DOHH2 (cell line): ENCODE data around the gene KIAA1671.

Source experiments
- EZH2phosphoT487 ChIP-seq: fragments of 200-600 bp; sonication (generic); IDR thresholded peaks from 2 replicates; pipeline ENCODE4 v1.6.1; 2017; ENCODE audit warnings: borderline replicate concordance, mild to moderate bottlenecking, antibody characterized with exemption, low read length, moderate library complexity, mixed read lengths
- TF ChIP-seq, protein P1 (sequence below): fragments of 200-600 bp; sonication (generic); IDR thresholded peaks from one replicate; pipeline ENCODE4 v1.5.1; 2014; ENCODE audit warnings: antibody characterized with exemption, mild to moderate bottlenecking, low read depth, low read length; ENCODE audit not compliant: poor library complexity, severe bottlenecking

- TF ChIP-seq, protein P1, sequence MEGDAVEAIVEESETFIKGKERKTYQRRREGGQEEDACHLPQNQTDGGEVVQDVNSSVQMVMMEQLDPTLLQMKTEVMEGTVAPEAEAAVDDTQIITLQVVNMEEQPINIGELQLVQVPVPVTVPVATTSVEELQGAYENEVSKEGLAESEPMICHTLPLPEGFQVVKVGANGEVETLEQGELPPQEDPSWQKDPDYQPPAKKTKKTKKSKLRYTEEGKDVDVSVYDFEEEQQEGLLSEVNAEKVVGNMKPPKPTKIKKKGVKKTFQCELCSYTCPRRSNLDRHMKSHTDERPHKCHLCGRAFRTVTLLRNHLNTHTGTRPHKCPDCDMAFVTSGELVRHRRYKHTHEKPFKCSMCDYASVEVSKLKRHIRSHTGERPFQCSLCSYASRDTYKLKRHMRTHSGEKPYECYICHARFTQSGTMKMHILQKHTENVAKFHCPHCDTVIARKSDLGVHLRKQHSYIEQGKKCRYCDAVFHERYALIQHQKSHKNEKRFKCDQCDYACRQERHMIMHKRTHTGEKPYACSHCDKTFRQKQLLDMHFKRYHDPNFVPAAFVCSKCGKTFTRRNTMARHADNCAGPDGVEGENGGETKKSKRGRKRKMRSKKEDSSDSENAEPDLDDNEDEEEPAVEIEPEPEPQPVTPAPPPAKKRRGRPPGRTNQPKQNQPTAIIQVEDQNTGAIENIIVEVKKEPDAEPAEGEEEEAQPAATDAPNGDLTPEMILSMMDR, result no peak
- TF ChIP-seq EZH2phosphoT487, result no peak
These were observed 174.8 kb downstream of the KIAA1671 start for GRCh38 chr22:25127318-25127717.
